Measurements from ENCODE around the gene GREB1. TPM values are rescaled to one million over a fixed set of nuclear protein-coding genes. Genes with fewer than 3 reads are reported as not detected.

The GREB1 gene
- total RNA-seq, 1 donor from 2014 or later, result 50.5 TPM

DNA sequence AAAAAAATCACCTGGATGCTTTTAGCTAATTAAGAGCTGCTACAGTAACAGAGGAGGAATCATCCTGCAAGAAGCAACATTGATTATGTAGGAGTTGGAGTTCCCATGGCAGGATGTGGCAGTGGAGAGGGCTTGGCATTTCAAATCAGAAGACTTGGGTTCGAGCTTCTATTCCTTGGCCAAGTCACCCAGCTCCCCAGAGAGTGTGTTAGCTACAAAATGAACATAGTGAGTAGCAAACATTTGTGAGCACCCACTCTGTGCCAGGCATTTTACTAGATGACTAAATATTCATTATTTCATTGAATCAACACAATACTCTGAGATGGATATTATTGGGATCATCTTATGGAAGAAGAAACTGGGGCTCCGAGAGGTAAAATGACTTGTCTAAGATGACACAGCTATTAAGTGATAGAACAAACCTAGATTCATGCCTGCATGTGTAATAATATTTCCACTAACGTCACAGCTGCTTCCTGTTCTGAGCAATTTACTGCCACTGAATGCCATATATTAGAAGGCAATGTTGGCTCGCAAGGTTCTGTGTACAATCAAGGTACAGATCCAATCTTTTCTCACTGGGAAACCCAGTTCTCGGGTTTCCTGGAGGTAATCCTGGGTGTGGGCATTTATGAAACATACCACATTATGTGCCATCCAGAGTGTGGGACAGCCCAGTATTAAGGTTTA lies 118.2 kb downstream of the GREB1 start:
- Mint-ChIP-seq H3K27ac (no peak overlapping the region), H3K4me3 (no peak overlapping the region), H3K4me1 (ENCODE audit: unreplicated experiment) (peaks cover 5% of the 10 kb centered on the region), H3K36me3 (no peaks in the 10 kb centered on the region), H3K9me3 (no peaks in the 10 kb centered on the region), H3K27me3 (no peaks in the 10 kb centered on the region)
- DNase-seq (ENCODE audit: extremely low spot score, unreplicated experiment), result no peak
- TF ChIP-seq, protein P1, sequence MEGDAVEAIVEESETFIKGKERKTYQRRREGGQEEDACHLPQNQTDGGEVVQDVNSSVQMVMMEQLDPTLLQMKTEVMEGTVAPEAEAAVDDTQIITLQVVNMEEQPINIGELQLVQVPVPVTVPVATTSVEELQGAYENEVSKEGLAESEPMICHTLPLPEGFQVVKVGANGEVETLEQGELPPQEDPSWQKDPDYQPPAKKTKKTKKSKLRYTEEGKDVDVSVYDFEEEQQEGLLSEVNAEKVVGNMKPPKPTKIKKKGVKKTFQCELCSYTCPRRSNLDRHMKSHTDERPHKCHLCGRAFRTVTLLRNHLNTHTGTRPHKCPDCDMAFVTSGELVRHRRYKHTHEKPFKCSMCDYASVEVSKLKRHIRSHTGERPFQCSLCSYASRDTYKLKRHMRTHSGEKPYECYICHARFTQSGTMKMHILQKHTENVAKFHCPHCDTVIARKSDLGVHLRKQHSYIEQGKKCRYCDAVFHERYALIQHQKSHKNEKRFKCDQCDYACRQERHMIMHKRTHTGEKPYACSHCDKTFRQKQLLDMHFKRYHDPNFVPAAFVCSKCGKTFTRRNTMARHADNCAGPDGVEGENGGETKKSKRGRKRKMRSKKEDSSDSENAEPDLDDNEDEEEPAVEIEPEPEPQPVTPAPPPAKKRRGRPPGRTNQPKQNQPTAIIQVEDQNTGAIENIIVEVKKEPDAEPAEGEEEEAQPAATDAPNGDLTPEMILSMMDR (conservative IDR thresholded peaks at IDR 0.05), result no peak

DNA sequence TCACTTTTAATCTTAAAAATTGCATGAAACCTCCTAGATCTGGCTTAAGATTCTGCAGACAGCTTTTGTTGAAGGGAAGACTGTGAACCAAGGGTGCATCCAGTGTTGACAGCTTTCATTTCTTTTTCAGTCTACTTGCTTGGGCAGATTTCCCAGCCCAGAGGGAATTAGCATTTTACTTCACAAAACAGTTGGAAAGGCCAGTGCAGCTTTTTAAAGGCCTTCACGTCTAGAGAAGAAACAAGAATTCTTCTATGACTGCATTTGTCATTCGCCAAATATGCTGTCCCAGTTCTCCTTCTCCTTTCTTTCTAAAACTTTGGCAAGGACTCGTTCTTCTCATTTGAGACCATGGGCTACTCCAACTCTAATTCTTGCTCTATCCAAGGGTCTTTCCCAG lies 118.7 kb downstream of the GREB1 start:
- H3K4me3 Mint-ChIP-seq, result no peak overlapping the region
- H3K27ac Mint-ChIP-seq, result no peak overlapping the region
- no peak for DNase-seq (ENCODE audit: extremely low spot score, unreplicated experiment)
- TF ChIP-seq, protein P1 (conservative IDR thresholded peaks at IDR 0.05), result no peak
- H3K36me3 Mint-ChIP-seq, result no peaks in the 10 kb centered on the region
- H3K4me1 Mint-ChIP-seq (ENCODE audit: unreplicated experiment), result peaks cover 5% of the 10 kb centered on the region
- H3K27me3 Mint-ChIP-seq, result peaks cover 4% of the 10 kb centered on the region
- H3K9me3 Mint-ChIP-seq, result no peaks in the 10 kb centered on the region

DNA sequence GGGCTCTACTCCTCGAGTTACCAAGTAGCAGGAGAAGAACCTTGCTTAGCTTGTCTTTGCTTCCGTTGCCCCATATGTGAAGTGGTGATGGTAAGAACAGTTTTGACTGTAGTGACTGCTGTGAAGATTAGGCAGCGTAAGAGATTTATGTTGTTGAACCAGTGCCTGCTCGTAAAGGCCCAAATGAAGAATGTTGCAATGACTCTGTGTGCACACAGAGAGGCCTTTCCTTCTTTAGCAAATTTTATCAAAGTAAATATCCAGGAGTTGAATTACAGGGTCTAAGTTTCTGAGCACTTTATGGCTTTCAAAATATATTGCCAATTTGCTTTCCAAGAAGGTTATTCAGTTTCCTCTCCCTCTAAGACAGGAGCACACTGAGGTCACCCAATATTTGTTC lies 121.7 kb downstream of the GREB1 start:
- TF ChIP-seq, protein P1 (conservative IDR thresholded peaks at IDR 0.05), result no peak
- DNase-seq (ENCODE audit: extremely low spot score, unreplicated experiment), result no peak
- Mint-ChIP-seq H3K27me3 (peaks cover 15% of the 10 kb centered on the region), H3K27ac (no peak overlapping the region), H3K4me1 (ENCODE audit: unreplicated experiment) (peaks cover 5% of the 10 kb centered on the region), H3K4me3 (no peak overlapping the region), H3K36me3 (no peaks in the 10 kb centered on the region), H3K9me3 (no peaks in the 10 kb centered on the region)

DNA sequence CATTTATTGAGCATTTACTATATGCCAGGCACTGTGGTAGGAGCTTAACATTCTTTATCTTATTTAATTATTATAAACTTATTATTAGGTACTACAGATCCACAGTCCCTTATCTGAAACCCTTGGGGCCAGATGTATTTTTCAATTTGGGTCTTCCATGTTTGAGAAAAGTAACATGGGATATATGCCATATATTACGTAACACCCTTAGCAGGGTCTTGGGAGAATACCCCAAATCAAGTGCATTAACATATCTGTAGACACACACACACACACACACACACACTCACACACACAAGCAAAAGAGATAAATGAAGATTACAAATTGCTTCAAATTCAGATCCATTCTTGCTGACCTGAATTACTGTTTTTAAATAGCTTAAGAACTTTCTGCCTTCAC lies 122.4 kb downstream of the GREB1 start:
- Mint-ChIP-seq H3K27me3 (peaks cover 21% of the 10 kb centered on the region), H3K36me3 (no peaks in the 10 kb centered on the region), H3K9me3 (no peaks in the 10 kb centered on the region), H3K27ac (no peak overlapping the region), H3K4me3 (no peak overlapping the region), H3K4me1 (ENCODE audit: unreplicated experiment) (peaks cover 5% of the 10 kb centered on the region)
- DNase-seq (ENCODE audit: extremely low spot score, unreplicated experiment), result no peak
- TF ChIP-seq, protein P1 (conservative IDR thresholded peaks at IDR 0.05), result no peak

DNA sequence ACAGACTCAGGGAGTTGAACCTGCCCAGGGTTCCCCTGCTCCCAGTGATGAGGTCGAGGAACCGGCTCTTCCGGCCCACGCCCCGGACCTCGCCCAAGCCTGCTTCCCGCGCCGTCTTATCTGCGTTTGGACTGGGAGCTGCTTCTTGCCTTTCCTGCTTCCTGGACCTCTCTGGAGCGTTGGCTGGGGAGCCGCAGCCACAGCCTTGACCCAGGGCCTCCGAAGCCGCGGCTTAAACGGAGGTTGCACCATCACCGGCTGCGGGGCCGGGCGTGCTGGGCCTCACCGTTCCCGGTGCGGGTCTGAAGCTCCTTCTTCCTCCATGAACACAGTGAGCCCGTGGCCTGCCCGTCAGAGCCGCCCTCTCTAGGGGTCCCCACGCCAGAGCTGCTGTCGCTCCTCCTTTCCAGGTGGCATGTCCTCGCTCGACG lies 122.8 kb downstream of the GREB1 start:
- H3K36me3 Mint-ChIP-seq, result no peaks in the 10 kb centered on the region
- H3K4me1 Mint-ChIP-seq (ENCODE audit: unreplicated experiment), result peaks cover 5% of the 10 kb centered on the region
- DNase-seq (ENCODE audit: extremely low spot score, unreplicated experiment), result peak; percentile 67
- peaks cover 23% of the 10 kb centered on the region for H3K27me3 Mint-ChIP-seq
- no peak overlapping the region for H3K27ac Mint-ChIP-seq
- no peak overlapping the region for H3K4me3 Mint-ChIP-seq
- H3K9me3 Mint-ChIP-seq, result no peaks in the 10 kb centered on the region
- TF ChIP-seq, protein P1 (conservative IDR thresholded peaks at IDR 0.05), result no peak
